GM18502 (cell line): ENCODE measurements around the gene SLC7A7.
A peak's percentile ranks its signal among the peaks of the same experiment; 100 is the strongest.
"Not testable (repeated sequence)": the region's sequence is repeated elsewhere in the genome, so short reads cannot be mapped to it uniquely, and the experiment has no call there.

Experiments used
- ATAC-seq: cut with Tn5 transposase; IDR thresholded peaks from one replicate; pipeline ENCODE4 v1.9.1; 2021; ENCODE audit warnings: mild to moderate bottlenecking; ENCODE audit not compliant: unreplicated experiment, poor library complexity

Gene SLC7A7

DNA sequence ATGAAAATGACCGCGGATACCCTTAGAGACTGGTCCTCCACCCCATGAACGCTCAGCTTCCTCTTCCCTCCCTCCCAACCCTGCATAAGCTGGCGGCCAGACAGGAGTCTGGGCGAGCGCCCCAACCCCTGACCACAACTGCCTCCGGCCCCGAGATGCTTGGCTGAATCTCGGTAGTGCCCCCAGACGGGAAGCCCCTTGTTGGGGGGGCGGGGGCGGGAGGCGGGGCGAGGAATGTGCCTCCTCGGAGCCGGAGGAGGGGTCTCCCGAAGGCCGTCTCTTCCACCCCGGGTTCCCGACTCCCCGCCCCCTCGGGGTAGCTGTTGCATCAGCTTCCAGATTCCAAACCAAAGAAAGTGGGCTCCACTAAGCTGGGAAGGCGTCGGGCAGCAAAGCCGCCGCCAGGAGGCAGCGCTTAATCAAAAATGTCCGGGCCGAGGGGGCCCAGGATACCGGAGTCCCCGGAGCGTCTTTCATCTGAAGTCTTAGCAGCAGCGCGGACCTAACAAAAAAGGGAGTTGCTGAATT lies 7.4 kb upstream of the SLC7A7 start:
- ATAC-seq, result peak; percentile 52

DNA sequence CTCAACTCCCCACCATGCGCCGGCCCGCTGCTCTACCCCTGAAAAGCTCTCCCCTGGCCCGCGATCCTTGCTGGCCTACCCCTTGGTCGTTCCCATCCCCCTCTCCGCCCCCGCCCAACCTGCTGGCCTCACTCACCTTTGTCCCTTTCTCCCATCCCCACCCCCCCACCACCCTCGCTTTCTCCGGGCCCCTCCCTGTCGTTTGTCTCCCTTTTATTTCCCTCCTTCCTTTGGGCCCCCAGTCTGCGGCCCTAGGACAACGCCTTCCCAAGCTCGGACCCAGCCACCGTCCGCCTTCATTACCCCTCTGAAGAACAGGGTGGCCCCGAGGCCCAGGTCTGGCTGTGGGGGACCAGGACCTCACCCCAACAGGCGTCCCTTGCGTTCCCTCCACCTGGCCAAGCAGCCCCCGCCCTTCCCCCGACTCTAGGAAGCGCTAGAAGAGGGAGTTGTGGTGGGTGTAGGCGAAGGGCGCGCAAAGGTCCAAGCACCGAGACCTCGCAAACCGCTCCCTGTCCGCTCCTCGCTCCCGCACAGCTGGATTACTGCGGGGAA lies 6.9 kb upstream of the SLC7A7 start:
- ATAC-seq, result no peak

DNA sequence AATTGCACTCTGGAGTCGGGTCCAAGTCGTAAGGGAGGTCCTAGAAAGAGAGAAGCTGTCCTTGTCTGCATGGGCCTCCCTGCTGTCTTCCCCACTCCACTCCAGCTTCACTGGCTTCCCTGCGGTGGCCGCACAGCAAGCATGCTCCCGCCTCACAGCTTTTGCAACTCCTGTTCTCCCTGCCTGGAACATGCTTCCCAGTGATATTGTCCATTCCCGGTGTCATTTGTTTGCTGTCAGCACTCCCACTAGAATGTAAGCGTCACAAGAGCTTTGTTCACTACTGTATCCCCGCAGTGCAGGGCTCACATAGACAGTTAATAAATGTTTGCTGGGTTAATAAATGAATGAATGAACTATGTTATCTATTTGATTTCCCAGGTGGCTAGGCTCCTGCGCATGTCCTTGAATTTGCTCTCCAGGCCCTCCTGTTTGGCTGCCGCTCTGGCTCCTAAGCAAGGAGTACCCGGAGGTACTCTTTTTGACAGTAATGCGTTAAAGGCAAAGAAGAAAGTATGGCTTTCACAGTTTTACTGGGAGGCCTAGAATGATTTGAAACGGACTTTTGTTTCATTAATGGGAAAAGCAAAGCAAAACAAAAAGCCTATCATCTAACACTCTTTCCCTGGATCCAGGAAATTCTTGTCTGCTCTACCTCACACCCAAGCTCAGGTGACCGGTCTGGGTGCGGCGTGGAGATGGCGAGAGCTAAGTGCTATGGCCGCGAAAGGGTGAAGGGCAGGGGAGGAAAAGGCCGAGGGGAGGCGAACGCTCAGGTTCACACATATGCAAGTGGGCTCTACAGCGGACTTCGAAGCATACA lies 6.2 kb upstream of the SLC7A7 start:
- ATAC-seq, result no peak

DNA sequence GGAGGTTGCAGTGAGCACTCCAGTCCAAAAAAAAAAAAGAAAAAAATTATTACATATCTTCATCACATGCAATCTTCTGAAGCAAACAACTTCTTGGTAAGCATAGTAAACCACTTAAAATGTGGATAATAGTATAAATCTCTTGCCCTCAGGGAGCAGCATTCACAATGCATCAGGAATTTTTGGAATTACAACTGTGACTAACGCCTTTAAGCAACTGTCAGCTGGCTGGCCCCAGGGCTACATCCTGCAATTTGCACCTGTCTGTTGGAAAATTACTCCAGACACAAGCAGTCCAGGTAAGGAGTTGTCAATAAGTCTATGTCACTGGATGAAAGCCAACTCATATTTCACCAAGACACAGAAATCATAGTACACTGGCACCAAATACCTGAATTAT lies 5.5 kb upstream of the SLC7A7 start:
- ATAC-seq, result no peak

DNA sequence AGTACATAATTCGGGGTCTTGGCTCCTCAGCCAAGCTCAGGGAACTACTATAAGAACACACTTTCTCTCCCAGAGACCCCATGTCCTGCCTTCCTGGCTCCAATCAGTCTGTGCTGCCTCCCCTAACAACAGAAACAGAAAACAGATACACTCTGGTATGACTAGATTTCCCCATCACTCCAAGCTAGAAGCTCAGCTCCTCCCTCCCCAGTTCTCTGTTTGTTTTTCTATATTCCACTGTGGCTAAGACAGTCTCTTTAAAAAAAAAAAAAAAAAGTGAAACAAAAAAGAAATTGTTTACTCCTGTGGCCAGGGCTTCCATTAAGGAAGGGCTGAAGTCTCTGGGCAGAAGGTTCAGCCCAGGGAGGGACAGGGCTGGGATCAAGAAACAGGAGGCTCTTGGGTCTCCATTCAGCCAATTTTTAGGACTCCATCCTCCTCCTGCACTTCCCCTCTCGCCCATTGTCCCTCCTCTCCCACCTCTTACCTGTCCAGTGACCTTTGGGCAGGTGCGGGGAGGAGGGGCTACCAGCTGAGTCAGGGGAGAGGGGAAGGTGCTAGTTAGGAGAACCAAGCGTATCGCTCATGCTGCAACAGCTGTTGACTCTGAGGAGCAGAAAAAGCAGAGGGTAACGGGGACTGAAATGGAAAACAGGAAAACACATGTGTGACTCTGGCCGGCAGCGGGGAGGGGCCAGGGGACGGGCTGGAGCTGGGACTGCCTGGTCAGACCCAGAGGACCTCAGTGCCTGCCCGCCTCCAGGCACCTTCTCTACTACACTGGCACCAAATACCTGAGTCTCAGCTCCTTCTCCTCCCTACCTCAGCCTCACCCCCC lies 4.1 kb upstream of the SLC7A7 start:
- ATAC-seq, result no peak

DNA sequence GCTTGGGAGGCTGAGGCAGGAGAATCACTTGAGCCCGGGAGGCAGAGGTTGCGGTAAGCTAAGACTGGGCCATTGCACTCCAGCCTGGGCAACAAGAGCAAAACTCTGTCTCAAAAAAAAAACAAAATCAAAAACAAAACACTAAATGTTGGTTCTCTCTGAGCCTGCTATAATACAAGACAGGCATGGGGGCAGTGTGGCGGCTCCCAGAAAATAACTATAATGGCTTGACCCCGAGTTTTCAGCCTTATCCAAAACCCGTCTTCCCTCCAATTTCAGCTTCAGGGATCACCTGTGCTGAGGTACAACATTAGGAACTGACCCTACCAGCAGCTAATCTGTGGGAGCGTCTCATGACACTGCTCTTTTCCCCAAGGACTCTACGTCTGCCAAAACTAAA lies 862 bp downstream of the SLC7A7 start:
- no peak for ATAC-seq

DNA sequence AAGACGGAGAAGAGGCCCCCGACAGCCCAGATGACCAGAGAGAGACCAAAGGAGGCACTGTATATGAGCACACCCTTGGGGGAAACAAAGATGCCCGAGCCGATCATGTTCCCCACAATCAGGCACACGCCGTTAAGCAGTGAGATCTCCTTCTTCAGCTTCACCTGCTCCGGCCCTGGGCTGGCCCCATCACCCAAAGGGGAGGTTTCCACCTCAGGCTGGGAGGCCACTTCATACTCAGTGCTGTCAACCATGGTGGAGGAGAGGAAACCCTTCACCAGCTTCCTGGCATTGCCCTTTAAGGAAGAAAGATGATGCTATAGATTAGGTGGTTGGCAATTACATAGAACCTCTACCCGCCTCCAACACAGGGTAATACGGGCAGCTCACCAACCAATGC lies 2.1 kb downstream of the SLC7A7 start:
- no peak for ATAC-seq

DNA sequence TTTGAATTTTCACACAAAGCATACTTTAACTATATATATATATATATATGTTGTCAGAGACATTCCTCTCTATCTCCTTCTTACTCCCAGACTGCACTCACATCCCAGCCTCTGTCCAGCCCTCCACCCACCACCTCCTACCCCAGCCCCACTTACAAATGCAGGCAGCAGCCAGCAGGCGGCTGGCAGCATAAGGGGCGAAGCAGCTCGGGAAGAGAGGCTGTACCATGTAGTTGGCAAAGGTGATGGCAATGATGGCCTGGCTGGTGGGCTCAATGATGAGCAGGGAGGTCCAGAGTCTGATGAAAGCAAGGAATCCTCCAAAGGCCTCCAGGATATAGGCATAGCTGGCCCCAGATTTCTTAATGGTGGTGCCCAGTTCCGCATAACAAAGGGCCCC lies 2.5 kb downstream of the SLC7A7 start:
- no peak for ATAC-seq

DNA sequence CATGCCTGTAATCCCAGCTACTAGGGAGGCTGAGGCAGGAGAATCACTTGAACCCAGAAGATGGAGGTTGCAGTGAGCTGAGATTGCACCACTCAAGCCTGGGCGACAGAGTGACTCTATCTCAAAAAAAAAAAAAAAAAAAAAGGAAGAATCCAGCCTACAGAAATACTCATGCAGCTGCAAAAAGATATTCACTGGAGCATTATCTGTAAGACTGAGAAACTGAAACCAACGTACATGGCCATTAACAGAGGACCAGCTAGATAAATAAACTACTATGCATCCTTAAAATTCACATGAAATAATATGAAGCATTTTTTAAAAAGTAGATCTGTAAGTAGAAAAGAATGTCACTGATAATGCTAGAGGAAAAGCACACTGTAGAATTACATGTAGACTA lies 3.5 kb downstream of the SLC7A7 start:
- ATAC-seq, result no peak

DNA sequence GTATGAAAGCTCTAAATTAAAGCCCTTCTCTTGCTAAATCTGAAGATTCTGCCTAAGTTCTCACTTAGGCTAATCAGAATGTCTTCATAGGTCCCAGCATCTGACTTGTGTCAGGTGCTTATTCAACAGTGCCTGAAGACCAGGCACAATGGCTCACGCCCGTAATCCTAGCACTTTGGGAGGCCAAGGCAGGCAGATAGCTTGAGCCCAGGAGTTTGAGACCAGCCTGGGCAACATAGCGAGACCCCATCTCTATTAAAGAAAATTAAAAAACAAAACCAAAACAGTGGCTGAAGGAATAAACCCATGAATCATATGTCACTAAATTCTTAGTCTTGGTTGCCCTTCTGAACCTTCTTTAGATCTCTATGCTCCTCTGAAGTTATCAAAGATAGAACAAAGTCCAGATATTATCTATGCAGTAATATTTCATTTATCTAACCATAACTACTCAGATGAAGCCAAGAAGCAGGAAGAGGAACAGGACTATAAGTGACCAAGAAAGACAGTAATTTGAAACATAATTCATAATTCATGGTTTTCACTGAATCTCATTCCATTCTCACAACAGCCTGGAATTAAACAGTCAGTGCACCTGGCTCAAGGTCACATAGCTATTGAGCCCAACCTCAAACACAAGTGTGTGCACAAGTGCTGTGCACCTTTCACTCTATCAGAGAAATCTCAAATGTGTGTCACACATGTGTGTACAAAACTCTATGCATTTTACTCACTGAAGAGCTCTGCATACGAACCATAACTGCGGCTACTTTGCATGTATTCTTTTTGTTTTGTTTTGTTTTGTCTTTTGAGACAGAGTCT lies 6.6 kb downstream of the SLC7A7 start:
- ATAC-seq, result no peak

DNA sequence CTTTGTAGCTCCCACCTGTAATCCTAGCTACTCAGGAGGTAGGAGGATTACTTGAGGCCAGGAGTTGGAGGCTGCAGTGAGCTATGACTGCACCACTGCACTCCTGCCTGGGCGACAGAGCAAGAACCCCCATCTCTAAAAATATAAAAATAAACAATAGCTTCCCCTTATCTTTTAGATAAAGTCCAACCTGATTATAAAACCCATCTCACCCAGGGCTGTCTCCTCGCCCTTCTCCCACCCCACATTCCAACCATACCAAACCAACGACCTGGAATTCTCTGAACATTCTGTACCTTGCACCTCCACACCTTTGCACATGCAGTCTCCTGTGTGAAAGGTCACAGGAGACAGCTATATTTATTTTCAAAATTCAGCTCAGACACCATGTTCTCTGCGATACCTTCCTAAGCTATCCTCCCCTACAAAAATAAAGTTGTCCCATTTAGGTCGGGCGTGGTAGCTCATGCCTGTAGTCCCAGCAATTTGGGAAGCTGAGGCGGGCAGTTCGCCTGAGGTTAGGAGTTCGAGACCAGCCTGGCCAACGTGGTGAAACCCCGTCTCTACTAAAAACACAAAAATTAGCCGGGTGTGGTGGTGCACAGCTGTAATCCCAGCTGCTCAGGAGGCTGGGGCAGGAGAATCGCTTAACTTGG lies 7.7 kb downstream of the SLC7A7 start:
- no peak for ATAC-seq

DNA sequence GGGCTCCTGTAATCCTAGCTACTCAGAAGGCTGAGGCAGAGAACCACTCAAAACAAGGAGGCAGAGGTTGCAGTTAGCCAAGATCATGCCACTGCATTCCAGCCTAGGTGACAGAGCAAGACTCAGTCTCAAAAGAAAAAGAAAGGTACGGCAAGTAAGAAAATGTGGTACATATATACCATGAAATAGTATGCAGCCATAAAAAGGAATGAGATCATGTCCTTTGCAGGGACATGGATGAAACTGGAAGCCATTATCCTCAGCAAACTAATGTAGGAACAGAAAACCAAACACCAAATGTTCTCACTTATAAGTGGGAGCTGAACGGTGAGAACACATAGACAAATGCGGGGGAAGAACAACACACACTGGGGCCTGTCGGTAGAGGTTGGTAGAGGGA lies 10.0 kb downstream of the SLC7A7 start:
- ATAC-seq, result not testable (repeated sequence)

DNA sequence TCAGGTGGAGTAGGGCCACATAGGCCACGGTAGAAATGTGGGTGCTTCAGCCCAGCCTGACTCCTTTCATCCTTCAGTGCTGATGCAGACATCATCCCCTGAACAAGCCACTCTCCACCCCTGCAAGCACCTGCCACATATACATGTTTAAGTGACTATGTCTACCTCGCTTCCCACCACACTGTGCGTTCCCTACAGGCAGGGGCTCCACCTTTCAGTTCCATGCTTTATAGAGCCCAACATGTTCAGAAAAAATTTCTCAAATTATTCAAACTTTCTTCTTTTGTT lies 11.6 kb downstream of the SLC7A7 start:
- peak; percentile 59 for ATAC-seq

DNA sequence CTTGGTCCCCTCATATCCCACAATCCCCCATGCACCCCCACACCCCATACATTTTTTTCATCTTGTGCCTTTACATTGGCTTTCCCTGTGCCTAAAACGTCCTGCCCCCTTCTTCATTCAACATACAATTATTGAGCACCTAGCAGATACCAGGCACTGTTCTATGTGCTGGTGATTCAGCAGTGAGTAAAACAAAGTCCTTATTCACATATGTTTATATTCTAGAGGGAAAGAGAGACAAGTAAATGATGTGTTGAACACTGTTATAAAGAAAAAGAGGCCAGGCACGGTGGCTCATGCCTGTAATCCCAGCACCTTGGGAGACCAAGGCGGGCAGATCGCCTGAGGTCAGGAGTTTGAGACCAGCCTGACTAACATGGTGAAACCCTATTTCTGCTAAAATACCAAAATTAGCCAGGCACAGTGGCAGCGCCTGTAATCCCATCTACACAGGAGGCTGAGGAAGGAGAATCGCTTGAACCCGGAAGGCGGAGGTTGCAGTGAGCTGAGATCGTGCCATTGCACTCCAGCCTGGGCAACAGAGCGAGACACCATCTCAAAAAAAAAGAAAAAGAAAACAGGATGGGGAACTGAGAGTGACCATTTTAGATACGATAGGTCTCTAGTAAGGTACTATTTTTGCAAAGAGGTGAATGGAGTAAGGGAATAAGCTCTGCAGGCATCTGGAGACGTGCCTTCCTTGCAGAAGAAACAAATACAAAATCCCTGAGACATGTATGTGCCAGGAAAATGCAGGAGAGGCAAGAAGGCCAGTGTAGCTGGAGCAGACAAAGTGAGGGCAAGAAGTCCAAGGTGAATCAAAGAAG lies 12.2 kb downstream of the SLC7A7 start:
- ATAC-seq, result peak; percentile 44

DNA sequence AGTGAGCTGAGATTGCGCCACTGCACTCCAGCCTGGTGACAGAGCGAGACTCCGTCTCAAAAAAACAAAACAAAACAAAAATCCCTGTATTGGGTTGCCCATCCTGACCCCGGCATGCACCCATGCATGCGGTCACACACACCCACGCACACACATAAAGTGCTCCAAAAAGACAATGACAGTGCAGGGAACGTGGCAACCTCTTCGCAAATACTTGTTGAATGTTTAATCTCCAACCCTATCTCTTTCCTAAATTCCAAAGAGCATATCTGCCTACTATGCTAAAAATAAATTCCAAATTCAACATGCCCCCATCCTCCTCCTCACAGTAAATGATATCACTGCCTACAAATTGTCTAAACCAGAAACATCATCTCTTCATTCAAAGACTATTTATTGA lies 13.5 kb downstream of the SLC7A7 start:
- no peak for ATAC-seq

DNA sequence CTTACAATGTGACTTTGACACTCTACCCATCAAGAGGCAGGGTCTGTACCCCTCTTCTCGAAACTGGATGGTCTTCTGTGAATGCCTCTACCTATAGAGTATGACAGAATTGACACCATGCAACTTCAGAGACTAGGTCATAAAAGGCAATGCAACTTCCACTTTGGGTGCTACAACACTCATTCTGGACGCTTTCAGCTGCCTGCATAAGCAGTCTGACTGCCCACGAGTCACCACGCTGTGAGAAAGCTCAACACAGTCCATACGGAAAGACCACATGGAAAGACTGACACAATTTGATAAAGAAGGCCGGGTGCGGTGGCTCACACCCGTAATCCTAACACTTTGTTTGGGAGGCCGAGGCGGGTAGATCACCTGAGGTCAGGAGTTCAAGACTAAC lies 14.9 kb downstream of the SLC7A7 start:
- no peak for ATAC-seq

DNA sequence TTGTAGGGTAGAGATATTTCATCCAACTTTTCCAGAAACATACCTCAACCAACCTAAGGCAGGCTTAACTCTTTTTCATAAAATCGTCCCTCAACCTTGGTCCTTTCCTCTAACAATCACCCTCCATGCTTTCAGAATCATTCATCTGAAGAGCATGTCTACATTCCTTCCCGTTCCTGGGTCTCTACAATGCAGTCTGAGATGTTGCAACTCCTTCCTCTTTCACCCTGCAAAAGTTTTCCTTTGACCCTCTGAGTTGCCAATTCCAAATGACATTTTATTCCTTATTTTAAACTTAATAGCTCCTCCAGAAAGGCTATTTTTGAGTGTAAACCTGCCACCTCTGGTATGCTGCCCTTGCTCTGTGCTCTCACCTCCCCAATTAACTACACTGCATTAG lies 16.7 kb downstream of the SLC7A7 start:
- ATAC-seq, result no peak

DNA sequence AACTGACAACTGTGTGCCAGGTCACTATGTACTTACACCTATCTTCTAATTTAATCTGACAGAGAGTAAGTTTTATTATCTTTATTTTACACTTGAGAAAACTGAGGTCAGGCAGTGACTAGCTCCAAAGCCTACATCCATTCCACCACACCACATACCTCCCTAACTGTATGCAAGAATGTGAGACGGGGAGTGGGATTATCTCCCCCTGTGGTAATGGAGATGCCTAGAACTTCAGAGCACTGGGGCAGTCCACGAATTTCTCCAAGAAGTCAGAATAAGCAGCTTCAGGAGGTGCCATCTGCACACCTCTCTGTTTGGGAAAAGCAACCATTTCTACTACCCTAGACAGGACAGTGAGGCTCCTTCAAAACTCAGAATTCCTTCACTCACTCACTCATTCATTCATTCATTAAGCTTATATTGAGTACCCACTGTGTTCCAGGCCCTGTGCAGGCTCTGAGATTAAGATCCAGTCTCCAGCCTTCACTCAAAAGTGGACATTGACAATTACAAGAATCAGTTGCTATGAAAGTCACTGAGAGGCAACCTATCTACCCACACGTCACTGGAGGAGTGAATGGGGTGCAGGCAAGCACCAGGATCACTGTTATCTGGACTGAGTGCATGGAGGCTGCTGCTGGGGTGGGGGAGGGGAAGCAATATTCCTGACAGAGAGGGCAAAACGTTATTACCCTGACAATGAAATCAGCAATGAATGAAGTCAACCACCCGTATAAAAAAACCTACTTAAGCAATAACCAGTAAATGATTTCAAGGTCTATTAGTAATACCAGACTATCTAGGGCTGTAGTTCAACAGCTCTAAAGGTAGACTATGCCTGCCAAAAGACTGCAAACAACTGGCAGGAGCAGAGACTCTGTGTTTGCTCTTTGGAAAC lies 18.0 kb downstream of the SLC7A7 start:
- no peak for ATAC-seq
